SU-DHL-6 (cell line): ENCODE data around the gene DCAF4L1.

Experiments used
- H2AFZ ChIP-seq: fragments of 200-600 bp; sonication (generic); 2 replicates; pipeline ENCODE4 v1.6.1; 2014; ENCODE audit warnings: low read depth, mild to moderate bottlenecking, moderate library complexity, mixed read lengths, antibody characterized with exemption, low read length; ENCODE audit not compliant: severe bottlenecking
- H3F3A ChIP-seq: fragments of 200-600 bp; shearing (Covaris generic); 2 replicates; pipeline ENCODE4 v1.6.0; 2016; ENCODE audit warnings: antibody characterized with exemption, mild to moderate bottlenecking; ENCODE audit not compliant: insufficient read depth
- H3K27ac ChIP-seq: fragments of 200-600 bp; sonication (generic); 2 replicates; pipeline ENCODE4 v1.5.1; 2016; ENCODE audit warnings: low read depth, mild to moderate bottlenecking, low read length, moderate library complexity, mixed read lengths
- H3K27me3 ChIP-seq: fragments of 200-600 bp; sonication (generic), shearing (Covaris generic); 2 replicates; pipeline ENCODE4 v1.6.0; 2014; ENCODE audit warnings: mild to moderate bottlenecking, low read length
- H3K36me3 ChIP-seq: fragments of 200-600 bp; sonication (generic); 2 replicates; pipeline ENCODE4 v1.6.1; 2014; ENCODE audit warnings: mild to moderate bottlenecking, low read length, mixed read lengths
- H3K4me2 ChIP-seq: fragments of 300-600, 200-600 bp; shearing (Covaris generic), sonication (generic); 2 replicates; pipeline ENCODE4 v1.6.0; 2014; ENCODE audit warnings: low read length, low read depth, mild to moderate bottlenecking; ENCODE audit not compliant: poor library complexity, severe bottlenecking
- H3K4me3 ChIP-seq: fragments of 200-600 bp; sonication (generic); 2 replicates; pipeline ENCODE4 v1.5.1; 2014; ENCODE audit warnings: antibody characterized with exemption, low read length, mild to moderate bottlenecking, mixed read lengths; ENCODE audit not compliant: insufficient read depth, poor library complexity, severe bottlenecking
- H3K79me2 ChIP-seq: fragments of 200-600 bp; sonication (generic); 2 replicates; pipeline ENCODE4 v1.6.1; 2014; ENCODE audit warnings: mild to moderate bottlenecking, low read length, moderate library complexity; ENCODE audit not compliant: insufficient read depth
- H3K9ac ChIP-seq: fragments of 200-600 bp; sonication (generic); 2 replicates; pipeline ENCODE4 v1.7.0; 2014; ENCODE audit warnings: mild to moderate bottlenecking, low read length
- H3K9me2 ChIP-seq: fragments of 200-600 bp; sonication (generic); replicated peaks from 2 replicates; pipeline ENCODE4 v1.6.1; 2014; ENCODE audit warnings: low read length; ENCODE audit not compliant: insufficient read depth
- H3K9me3 ChIP-seq: fragments of 200-600 bp; sonication (generic); 2 replicates; pipeline ENCODE4 v1.6.1; 2014; ENCODE audit warnings: low read length, mixed read lengths; ENCODE audit not compliant: insufficient read depth
- H4K20me1 ChIP-seq: fragments of 200-600 bp; sonication (generic); 2 replicates; pipeline ENCODE4 v1.6.1; 2014; ENCODE audit warnings: low read depth, mild to moderate bottlenecking, antibody characterized with exemption, low read length, moderate library complexity, mixed read lengths
- EZH2phosphoT487 ChIP-seq: fragments of 200-600 bp; sonication (generic), shearing (Covaris generic); conservative IDR thresholded peaks from 2 replicates; pipeline ENCODE4 v1.6.1; 2018; ENCODE audit warnings: mild to moderate bottlenecking, antibody characterized with exemption, low read length, moderate library complexity, mixed read lengths
- TF ChIP-seq, protein P1 (sequence below): fragments of 200-600 bp; sonication (generic); IDR thresholded peaks from one replicate; pipeline ENCODE4 v1.5.1; 2017; ENCODE audit warnings: antibody characterized with exemption, mild to moderate bottlenecking, low read length, moderate library complexity; ENCODE audit not compliant: insufficient read depth, poor library complexity, severe bottlenecking

DCAF4L1 gene

DNA sequence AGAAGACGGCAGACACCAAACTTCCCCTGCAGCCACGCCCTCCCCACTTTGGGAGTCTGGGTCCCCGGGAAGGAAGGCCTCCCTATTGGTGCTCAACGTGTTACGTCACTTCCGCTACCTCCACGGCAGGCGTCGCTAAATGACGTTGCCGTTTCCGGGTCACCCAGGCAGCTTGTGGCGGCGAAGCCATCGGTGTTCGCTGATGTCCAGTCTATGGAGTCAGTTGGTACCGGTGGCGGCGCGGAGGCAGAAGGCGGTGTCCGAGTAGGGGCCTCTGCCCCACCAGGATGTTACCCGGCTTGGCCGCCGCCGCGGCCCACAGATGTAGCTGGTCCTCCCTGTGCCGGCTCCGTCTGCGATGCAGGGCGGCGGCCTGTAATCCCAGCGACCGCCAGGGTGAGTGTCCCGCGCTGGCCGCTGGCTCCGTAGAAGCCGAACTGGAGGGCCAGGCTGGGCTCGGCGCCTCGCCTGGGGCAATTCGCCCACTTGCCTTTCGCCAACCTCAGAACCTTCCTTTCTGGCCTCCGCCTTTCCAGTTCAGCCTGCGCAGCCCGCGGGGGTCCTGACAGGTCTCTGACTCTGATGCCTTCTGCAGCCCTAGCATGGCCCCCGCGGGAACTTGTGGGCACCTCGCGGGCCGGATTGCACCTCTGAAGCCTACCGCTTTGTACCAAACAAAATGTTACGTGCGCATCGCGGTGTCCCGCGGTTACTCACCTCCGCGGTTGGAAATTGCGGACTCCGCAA lies 9.0 kb downstream of the DCAF4L1 start, which contains the start of gene SLC30A9:
TSS of gene SLC30A9 (plus strand) at position 166 of the 747 bp plus-strand sequence. CDS start at position 288, 122 bp downstream.
- H3K27ac ChIP-seq, result no peak within 1 kb of the TSS

DNA sequence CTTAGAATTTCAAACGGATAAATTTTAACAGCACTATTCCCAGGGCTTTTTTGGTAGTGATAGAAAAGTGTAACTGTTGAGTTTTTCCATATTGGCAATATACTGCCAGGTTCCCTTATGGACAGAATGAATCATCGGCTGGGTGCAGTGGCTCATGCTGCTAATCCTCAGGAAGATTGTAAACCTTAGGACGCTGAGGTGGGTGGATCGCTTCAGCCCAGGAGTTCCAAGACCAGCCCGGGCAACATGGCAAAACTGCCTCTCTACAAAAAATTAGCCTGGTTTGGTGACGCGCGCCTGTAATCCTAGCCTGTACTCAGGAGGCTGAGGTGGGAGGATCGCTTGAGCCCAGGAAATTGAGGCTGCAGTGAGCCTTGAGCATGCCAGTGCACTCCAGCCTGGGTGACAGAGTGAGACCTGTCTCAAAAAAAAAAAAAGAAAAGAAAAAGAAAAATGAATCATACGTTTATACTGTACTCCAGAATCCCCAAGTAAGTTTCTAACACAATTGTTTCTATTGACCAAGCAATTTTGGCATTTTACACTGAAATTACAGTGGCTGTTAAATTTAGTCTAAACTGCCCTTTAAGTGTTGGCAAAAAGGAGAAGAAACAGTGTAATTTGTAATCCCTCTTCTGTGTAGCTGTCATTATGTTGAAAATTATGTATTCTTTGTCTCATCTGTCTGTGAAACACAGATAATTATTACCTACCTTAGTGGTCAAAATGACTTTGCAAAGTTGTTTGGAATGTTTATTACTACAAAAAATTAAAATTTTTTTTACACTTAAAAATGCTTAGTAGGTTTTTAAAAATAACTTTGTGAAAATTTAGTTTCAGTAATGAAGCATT lies 10.6 kb downstream of the DCAF4L1 start:
- H3K9me2 ChIP-seq, result no peaks in the 10 kb centered on the region
- H3K9me3 ChIP-seq, result no peaks in the 10 kb centered on the region
- peak overlapping the region; percentile 93 for H3K4me3 ChIP-seq
- H3K4me2 ChIP-seq, result peak overlapping the region; percentile 93
- H3K27ac ChIP-seq, result no peak overlapping the region
- TF ChIP-seq, protein P1, sequence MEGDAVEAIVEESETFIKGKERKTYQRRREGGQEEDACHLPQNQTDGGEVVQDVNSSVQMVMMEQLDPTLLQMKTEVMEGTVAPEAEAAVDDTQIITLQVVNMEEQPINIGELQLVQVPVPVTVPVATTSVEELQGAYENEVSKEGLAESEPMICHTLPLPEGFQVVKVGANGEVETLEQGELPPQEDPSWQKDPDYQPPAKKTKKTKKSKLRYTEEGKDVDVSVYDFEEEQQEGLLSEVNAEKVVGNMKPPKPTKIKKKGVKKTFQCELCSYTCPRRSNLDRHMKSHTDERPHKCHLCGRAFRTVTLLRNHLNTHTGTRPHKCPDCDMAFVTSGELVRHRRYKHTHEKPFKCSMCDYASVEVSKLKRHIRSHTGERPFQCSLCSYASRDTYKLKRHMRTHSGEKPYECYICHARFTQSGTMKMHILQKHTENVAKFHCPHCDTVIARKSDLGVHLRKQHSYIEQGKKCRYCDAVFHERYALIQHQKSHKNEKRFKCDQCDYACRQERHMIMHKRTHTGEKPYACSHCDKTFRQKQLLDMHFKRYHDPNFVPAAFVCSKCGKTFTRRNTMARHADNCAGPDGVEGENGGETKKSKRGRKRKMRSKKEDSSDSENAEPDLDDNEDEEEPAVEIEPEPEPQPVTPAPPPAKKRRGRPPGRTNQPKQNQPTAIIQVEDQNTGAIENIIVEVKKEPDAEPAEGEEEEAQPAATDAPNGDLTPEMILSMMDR, result no peak
- TF ChIP-seq EZH2phosphoT487, result no peak
- peak overlapping the region; percentile 28; the same call in 1 of the 2 replicates for H3K9ac ChIP-seq
- peaks cover 20% of the 10 kb centered on the region for H3F3A ChIP-seq
- H3K36me3 ChIP-seq, result 0 out of 2 replicates have a peak, but pooled peaks cover 4% of the 10 kb centered on the region
- H3K27me3 ChIP-seq, result no peaks in the 10 kb centered on the region
- peaks cover 57% of the 10 kb centered on the region for H3K79me2 ChIP-seq
- H4K20me1 ChIP-seq, result no peaks in the 10 kb centered on the region
- no peak overlapping the region for H2AFZ ChIP-seq

More for the DNA sequence above, 9.0 kb downstream of the DCAF4L1 start, which contains the start of gene SLC30A9:
- 0 out of 2 replicates have a peak, but pooled peaks cover 2% of the 10 kb centered on the region for H3K36me3 ChIP-seq
- peak within 1 kb of the TSS; percentile 93 for H3K4me2 ChIP-seq
- peak within 1 kb of the TSS; percentile 79 for H3K9ac ChIP-seq
- peaks cover 20% of the 10 kb centered on the region for H3F3A ChIP-seq
- H4K20me1 ChIP-seq, result no peaks in the 10 kb centered on the region
- no peaks in the 10 kb centered on the region for H3K9me2 ChIP-seq
- H3K9me3 ChIP-seq, result no peaks in the 10 kb centered on the region
- peak within 1 kb of the TSS; percentile 93 for H3K4me3 ChIP-seq
- H3K79me2 ChIP-seq, result peaks cover 45% of the 10 kb centered on the region
- H3K27me3 ChIP-seq, result no peaks in the 10 kb centered on the region
- no peak for TF ChIP-seq EZH2phosphoT487
- TF ChIP-seq, protein P1, result no peak
- H2AFZ ChIP-seq, result peak within 1 kb of the TSS; percentile 92

DNA sequence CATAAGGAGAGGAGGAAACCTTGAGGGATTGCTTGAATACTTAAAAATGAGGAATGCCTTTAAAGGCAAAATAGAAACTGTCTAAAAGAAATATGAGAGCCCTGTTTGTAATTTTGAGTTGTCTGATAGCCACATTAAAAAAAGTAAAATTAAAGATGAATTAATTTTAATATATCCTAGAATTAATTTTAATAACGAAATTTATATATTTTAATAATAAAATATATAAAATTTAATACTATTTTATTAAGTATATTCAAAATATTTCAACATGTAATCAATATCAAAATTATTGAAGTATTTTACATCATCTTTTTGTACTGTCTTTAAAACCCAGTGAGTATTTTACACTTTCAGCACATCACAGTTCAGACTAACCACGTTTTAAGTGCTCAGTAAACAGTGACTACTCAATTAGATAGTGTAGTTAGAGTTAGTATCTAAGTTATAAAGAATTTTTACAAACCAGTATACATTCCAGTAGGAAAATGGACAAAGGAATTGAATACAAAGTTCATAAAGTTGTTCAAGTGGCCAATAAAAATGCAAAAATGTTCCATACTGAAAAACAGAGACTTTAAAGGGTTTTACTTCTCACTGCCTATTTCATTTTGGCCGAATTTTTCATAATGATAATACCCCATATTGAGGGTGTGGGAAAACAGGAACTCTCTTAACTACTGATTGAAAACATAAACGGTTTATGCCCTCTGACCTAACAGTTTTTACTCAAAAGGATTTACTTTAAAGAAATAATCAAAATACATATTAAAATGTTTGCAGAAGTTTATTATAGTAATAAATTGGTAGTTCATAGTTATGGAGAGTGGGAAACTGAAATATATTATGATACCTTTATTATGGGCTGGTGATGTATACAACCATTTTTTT lies 11.7 kb downstream of the DCAF4L1 start:
- Histone ChIP-seq H3K4me3 (no peak overlapping the region), H3K9ac (0 out of 2 replicates have a peak overlapping the region, but pooled peaks have one; percentile 28), H4K20me1 (no peaks in the 10 kb centered on the region), H3K9me3 (no peaks in the 10 kb centered on the region), H3K36me3 (0 out of 2 replicates have a peak, but pooled peaks cover 7% of the 10 kb centered on the region), H3K9me2 (no peaks in the 10 kb centered on the region), H3K79me2 (peaks cover 61% of the 10 kb centered on the region), H3K27me3 (no peaks in the 10 kb centered on the region), H3F3A (peaks cover 20% of the 10 kb centered on the region), H3K4me2 (peak overlapping the region; percentile 93), H3K27ac (no peak overlapping the region), H2AFZ (no peak overlapping the region)
- TF ChIP-seq, protein P1, result no peak
- TF ChIP-seq EZH2phosphoT487, result no peak
